DMS153 treated with DMSO at 0.1 percent for 48 hours (cell line): ENCODE measurements around the gene IL2RA.
"Not testable (repeated sequence)": the region's sequence is repeated elsewhere in the genome, so short reads cannot be mapped to it uniquely, and the experiment has no call there.

Experiments used
- DNase-seq: peaks from one replicate; lab custom pipeline; 2025; ENCODE audit not compliant: unreplicated experiment; lab: John Stamatoyannopoulos, UW

IL2RA gene

DNA sequence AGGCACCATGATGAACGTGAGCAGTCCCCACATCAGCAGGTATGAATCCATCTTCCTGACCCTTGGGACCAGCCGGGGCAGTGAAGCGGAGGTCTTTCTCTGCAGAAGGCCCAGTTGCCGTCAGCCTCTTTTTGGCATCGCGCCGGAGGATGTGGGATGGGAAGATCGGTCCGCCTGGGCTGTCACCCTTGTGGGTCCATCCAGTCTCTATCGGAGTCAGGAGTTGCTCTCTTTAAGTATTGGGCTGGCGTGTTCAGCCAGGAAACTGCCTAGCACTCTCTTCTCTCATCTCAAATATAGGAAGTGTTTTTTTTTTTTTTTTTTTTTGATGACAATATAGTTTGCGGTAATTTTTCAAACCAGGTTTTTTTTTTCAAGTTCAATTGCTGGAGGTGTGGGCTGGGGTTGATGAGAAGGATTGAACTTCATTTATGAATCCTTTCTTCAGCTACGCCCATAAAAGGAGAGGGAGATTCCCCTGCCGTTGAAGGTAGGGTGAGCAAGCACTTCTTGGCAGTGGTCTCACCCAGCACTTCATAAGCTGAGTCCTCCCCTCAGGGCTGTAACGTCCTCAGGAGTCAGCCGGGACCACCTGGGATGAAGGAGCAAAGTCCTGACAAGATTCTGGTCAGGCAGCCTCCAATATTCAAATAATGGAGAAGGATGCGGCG lies at the start of gene IL2RA:
IL2RA (minus strand) TSS at position 267 of the 671 bp plus-strand sequence; CDS start at position 51, 216 bp downstream.
- no peak for DNase-seq

DNA sequence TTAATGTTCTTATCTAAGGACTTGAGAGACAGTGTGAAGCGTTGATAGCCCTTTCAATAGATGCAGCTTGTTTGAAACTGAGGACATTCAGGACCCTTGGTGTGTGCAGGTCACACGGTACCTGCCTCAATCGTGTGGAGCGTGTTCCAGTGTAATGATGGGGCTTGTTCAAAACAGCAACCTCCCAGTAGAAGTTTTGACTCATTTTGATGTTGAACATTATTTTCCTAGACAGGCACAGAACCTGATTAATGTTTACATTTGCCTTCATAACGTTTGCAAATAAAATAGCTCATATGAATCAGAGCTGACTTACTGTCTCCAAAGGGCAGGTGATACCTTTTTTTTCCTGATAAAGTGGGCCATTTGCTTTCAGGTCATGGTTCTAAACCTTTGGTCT lies 48.0 kb upstream of the IL2RA start:
- DNase-seq = no peak

DNA sequence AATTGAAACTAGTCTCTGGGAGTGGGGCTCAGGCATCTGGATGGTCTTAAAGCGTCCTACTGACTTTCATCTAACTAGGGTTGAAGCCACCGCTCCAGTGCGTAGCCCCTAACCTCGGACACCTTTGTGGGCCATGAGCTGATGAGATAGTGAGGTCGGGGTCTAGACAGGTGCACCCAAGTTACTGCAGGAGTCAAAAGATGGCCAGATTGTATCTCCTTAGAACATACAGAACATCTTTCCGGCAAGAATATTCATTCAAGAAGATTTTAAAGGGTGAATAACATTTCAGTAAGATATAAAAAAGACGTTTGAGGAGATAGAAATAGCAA lies 47.2 kb upstream of the IL2RA start:
- no peak for DNase-seq

DNA sequence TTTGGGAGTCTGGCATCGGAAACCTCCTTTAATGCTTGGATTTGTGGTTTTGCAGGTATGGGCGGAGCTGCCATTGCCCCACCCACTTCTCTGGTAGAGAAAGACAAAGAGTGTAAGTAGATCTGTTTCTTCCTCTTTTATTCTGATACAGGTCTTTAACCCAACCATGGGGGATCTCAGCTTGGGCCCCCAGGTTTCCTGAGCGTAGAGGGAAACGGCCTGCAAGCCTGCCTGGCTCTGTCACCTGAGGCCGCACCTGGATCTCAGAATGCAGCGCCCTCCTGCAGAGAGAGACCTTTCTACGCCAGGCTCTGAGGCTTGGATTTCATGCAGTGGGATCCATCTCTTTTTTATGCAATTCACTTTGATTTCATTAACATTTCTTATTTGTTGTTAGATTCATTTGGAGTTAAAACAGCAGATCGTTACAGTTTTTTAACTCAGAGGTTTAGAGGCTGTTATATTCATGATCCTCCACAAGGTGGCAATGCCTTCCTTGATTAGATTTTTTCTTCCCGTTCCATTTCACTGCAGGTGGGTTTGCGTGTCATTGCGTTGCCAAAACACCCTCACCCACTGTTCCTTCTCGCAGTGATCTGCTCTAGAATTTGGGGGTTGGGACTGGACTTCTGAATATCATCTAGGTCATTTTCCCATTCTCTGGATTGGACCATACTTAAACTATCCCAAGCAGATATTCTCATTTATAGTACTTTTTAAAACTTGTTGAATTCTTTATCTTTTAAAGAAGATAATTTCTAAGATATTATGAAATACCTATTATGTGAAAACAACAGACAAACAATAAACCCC lies 46.7 kb upstream of the IL2RA start:
- DNase-seq = no peak

DNA sequence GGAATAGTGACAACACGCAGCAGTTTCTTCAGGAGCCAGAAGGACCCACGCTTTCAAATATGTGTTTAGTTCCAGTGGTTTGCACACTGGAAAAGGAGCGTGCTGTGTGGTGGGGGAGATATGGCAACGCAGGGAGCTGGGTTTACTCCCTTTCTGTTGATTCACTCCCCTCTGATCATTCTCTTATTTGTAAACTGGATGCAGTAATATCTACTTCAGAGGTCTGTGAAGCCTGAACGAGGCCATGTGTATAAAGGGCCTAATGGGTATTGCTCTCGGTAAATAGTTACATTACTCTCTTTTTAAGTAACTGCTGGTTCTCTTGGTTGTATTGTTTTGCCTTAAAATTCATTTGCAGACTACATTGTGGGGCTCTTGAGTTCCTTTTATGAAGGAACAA lies 45.9 kb upstream of the IL2RA start:
- DNase-seq = no peak

DNA sequence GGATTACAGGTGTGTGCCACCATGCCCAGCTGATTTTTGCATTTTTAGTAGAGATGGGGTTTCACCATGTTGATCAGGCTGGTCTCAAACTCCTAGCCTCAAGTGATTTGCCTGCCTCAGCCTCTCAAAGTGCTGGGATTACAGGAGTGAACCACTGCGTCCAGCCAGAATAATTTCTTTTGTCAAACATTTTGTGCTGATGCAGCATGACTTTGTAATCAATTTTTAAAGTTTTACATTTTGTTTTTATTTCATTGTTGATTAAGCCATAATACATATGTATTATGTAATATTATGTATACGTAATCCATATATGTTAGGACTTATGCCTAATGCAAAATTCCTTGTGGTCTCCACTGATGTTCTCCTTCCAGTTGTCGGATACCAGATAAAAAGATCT lies 45.4 kb upstream of the IL2RA start:
- not testable (repeated sequence) for DNase-seq

DNA sequence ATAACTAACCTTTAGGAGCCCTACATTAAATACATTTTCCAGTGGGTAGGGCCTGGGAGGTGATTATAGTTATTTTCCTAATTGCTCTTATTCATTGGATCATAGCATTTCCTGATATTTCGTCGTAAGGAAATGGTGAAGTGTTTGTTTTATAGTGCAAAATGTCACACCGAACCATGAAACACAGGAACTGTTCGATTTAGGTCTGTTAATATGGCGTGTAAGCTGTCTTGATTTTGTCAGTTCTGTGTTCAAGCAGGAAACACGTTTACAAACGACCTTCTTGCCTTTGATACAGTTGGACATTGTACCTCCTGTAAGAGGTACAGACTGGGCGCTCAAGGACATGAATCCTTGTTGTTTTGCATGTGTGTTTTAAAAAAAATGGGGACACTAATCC lies 41.4 kb upstream of the IL2RA start:
- no peak for DNase-seq

DNA sequence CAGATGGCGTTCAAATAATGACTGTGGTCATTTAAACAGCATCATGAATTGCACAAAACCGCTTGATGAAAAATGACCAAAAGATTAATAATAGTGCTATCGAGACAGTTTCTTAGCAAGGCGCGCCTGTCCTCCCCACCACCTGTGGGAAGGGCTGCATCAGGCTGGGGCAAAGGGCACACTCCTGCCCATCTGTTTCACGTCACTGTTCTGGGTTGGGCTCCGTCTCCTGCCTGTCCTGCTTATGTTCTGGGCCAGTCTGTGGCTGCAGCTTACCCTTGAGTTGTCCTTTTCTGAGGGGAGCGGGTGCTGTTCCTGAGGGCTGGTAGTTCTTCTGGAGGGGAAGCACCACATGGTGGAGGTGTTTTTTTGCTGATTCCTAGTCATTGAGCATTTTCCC lies 40.0 kb upstream of the IL2RA start:
- no peak for DNase-seq

DNA sequence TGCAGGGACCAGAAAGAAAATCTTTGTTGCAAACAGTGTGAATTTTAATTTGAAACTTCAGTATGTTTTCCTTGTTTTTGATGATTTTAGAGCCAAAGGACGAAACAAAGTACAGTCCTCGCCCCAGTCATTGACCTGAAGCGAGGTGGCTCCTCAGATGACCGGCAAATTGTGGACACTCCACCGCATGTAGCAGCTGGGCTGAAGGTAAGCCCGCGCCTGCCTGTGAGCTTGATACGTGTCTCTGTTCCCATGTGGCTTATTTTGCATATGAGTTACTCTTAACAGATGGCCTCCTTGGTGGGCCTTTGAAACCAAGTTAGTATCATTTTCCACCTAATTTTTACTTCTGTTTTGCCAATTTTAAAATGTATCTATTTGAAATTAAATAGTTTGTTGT lies 39.0 kb upstream of the IL2RA start:
- DNase-seq = no peak

DNA sequence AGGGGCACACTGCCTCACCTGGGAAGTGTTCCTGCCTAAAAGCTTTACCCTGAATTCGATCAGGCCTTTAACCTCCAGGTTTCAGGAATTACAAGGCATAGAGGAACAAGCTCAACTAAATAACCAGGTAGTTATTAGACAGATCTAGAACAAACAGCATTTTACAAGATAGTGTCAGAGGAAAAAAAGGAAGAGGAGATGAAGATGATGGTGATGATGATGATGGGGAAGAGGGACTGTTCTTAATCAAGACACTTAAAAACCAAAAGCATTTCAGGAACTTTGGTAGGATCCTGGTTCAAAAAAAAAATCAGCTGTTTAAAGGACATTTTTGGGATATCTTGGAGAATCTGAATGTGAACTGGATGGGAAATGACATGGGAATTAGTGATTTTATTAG lies 38.2 kb upstream of the IL2RA start:
- DNase-seq = no peak

DNA sequence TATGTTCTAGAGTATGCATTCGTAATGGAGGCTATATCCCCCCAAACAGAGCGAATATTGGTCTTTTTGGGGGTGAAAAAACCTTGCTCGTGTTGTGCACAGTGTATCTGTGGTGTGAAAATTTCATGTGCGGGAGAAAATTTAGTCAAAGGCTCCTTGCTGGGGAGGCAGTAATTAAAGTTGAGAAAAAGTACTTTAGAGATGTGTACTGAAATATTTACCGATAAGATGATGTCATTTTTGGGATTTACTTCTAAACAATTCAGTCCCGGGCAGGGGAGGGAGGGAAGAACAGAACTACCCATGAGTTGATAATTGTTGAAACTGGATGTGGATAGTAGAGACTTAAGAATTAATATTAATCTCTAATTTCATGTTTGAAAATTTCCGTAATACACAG lies 36.0 kb upstream of the IL2RA start:
- no peak for DNase-seq

DNA sequence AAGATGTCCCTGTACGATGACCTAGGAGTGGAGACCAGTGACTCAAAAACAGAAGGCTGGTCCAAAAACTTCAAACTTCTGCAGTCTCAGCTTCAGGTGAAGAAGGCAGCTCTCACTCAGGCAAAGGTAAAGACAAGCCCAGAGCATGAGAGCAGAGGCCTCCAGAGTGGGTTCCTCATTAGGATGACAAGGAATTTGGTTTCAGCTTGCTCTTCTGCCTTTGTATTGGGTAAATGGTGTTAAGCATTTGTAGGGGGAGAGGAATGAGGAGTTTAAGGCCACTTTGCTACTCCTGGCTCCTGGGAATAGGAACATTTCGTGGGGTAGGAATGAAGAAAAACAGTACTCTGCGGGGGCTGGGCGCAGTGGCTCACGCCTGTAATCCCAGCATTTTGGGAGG lies 34.9 kb upstream of the IL2RA start:
- DNase-seq = no peak

DNA sequence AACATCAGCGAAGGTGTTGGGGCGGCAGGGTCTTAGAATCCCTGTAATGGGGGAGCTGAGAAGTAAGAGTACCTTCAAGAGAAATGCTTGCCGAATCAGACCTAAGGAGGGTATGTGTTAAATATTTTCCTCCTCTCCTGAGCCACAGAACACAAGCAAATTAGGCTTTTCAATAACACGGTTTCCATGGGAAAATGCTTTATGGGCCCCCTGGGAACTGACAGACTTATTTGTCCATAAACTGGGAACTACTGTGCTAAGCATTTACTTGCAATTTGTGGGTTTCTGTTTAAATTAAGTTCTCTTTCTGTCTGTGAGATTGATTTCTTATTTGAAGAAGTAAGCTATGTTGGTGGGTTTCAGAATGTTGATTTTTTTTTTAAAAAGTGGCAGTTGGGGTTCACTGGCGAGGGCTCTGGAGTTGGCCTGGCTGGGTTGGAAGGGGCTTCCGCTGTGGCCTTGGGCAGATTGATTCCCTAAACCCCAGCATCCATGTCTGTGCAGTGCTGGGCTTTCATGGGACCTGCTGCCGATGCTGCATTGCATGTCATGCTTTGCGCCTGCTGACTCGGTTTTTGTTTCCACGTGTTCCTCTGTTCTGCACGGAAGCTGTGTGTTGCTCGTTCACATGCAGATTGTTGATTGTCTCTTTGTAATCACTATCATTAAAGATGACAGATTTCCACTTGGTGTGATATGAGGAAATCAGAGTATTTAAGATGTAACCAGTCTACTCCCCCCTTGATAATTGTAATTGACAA lies 33.8 kb upstream of the IL2RA start:
- DNase-seq = no peak

DNA sequence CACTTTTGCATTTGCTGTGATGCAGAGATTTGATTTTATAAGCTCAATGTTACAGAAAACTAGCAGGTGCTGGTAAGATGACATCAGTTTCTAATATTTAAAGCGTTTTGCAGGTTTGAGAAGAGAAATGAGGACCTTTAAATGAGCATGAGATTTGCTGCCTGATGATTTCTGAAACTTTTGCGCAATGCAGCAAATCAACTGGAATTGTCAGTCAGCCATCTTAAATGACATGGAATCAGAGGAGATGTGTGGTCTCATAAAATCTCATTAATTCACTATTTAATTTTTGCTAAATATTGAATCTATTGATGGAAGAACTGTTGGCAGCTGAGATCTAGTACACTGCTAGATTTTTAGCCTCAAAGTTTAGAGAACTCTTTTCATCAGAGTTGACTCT lies 30.6 kb upstream of the IL2RA start:
- DNase-seq = no peak

DNA sequence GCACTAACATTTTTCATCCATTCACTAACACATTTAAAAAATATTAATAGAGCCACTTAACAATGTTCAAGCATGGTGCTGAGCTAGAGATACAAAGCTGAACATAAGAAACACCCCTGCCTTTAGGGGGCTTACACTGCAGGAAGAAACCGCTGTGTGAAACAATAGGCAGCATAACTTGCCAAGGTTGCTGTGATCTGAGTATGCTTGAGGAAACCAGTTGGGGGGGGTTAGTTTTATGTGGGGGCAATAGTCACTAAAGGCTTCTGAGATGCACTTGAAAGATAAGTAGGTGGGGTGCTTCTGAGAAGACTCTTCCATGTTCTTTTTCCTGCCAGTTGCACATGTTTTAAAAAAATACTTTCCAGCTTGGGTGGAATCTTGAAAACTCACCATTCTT lies 29.5 kb upstream of the IL2RA start:
- DNase-seq = no peak

DNA sequence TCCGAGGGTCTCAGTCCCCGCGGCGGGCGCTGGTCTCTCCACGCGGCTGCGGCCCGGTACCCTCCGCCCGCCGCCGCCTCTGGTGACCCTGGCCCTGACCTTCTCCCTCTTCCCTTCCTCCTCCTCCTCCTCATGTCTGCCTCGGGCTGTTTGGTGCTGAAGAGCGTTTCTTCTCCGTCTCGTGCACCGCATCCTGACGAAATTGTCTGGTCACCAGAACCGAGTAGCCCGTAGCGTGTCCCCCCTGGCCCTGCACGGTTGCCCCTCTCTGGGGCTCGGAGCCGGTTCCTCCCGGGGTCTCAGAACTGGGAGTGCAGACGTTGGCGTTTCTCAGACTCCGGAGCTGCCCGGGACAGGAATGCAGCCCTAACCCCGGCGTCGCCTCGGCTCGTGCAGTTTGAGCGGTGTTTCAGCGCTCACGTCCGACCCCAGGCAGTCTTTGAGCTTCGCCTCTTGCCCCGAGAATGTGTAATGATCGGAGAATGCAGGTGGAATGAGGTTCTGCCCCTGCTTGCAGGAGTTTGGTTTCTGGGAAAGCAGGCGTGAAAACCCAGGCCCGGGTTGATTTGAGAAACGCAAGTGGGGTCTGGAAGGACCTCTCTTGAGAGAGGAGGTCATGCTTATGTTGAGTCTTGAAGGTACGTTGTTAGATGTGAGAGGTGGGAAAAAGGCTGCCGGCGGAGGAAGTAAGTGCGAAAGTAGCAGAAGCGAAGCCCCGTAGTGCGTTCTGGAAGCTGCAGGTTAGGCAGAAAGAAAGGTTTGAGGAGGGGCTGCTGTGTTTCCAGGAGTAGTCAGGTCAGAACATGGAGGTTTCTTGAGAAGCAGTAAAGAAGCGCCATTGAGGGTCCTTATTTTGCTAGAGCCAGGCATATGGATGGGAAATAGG lies 27.4 kb upstream of the IL2RA start:
- no peak for DNase-seq

DNA sequence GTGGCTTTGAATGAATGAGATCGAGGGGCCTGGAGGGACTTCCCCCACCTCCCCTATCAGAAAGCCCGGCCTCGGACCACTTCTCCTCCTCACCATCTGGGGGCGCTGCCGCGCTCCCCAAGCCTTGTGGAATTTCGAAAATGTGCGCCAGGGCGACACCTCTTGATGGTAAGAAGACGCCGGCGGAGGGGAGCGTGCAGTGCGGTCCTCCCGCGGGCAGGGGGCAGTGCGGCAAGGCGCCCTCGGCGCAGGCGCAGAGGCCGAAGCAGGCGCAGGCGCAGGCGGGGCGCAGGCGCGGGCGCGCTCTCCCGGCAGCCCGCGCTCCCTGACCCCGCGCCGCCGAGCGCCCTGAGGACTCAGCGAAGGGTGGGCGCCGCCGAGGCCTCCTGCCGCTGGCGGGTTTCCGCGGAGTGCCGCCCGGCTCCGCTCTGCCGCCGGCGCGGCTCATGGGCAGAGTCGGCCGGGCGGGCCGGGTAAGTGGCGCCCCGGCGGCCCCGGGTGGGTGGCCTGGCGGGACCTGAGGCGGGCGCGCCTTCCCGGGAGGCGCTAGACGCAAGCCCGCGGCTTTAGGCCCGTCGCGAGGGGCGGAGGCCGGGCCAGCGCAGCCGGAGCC lies 26.7 kb upstream of the IL2RA start, which contains the start of gene RBM17:
RBM17 (plus strand) TSS at position 314 of the 613 bp plus-strand sequence. CDS start 8,032 bp downstream, outside the sequence.
- peak; percentile 55 for DNase-seq

DNA sequence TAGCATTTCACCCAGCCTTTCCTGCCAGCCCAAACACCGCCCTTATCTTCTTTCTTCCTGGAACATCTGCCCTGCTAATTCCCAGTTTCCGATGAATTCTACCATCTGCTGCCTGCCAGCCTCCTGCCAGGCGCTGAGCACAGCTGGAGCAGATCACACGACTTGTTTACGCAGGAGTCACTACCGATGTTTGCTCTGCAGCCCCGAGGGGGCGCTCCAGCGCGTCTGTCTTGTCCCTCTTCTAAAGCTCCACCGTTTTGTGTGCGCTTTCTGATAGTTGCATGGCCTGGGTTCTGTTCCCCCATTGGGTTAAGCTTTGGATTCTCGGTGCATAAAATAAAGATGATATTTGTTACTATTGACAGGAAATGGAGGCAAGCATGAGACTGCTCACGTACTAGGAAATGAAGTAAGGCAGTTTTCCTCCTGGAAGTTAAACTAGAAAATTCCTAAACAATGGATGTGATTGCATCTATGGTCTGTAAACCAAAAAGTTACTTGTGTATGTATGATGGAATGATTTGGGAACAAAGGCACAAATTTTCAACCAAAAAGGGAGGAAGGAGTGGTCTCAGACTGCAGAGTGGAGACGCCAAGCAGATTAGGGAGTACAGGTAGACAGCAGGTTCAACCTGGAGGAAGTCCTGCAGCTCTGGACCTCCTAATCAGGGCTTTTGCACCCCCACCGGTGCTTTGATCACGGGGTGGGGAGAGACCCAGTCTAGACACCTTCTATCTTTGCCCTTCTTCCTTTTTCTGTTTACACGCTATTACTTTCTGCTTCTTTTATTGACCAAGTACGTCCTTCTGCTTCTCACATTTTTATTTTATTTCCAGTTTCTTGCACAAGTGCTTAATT lies 24.4 kb upstream of the IL2RA start:
- DNase-seq = peak; percentile 31
